ENCODE measurements around the gene HSD17B12.

GRCh38 chr11:43748095-43748494 lies 67.6 kb downstream of the HSD17B12 start:
- TF ChIP-seq CTCF (IDR thresholded peaks at IDR 0.05) = no peak
- no peak for TF ChIP-seq ZFX (IDR thresholded peaks at IDR 0.05; ENCODE audit: borderline replicate concordance)
